MCF 10A (cell line): ENCODE data around the gene KLHL25. TPM values are rescaled to one million over a fixed set of nuclear protein-coding genes. Genes with fewer than 3 reads are reported as not detected.

Experiments
- BruUV-seq: library from RNA; stranded (reverse); fragments of 400-500 nt; replicated peaks from 2 replicates; lab custom pipeline; 2021; lab: Mats Ljungman, UMichigan
- CTCF ChIA-PET: fragments of 300-600 bp; sonication (Branson Sonifier 250); formaldehyde crosslinking; extraction: SDS; loops from one replicate; lab custom pipeline; 2021; ENCODE audit warnings: antibody characterized with exemption, inconsistent platforms; lab: Yijun Ruan, JAX
- POLR2A ChIA-PET: fragments of 300-600, 350-650 bp; sonication (Branson Sonifier 250); formaldehyde crosslinking; extraction: SDS; loops from one replicate; lab custom pipeline; 2020; ENCODE audit warnings: antibody characterized with exemption, inconsistent platforms; lab: Yijun Ruan, JAX
- DNase-seq: peaks from one replicate; pipeline ENCODE4 v3.0.0-alpha.2; 2018; ENCODE audit not compliant: unreplicated experiment
- H3K27ac Mint-ChIP-seq: one replicate; pipeline ENCODE4 v1.8.0; 2022; ENCODE audit warnings: mild to moderate bottlenecking, low read depth, mixed read lengths; ENCODE audit not compliant: unreplicated experiment
- H3K27me3 Mint-ChIP-seq: one replicate; pipeline ENCODE4 v1.8.0; 2022; ENCODE audit warnings: mixed read lengths; ENCODE audit not compliant: insufficient read depth, unreplicated experiment
- H3K36me3 Mint-ChIP-seq: one replicate; pipeline ENCODE4 v1.8.0; 2022; ENCODE audit warnings: mild to moderate bottlenecking, moderate library complexity, mixed read lengths; ENCODE audit not compliant: insufficient read depth, unreplicated experiment
- H3K4me1 Mint-ChIP-seq: one replicate; pipeline ENCODE4 v1.8.0; 2022; ENCODE audit warnings: mixed read lengths; ENCODE audit not compliant: insufficient read depth, unreplicated experiment
- H3K4me3 Mint-ChIP-seq: one replicate; pipeline ENCODE4 v1.8.0; 2022; ENCODE audit warnings: mild to moderate bottlenecking, moderate library complexity, mixed read lengths; ENCODE audit not compliant: unreplicated experiment
- H3K9me3 Mint-ChIP-seq: one replicate; pipeline ENCODE4 v1.8.0; 2022; ENCODE audit warnings: mixed read lengths; ENCODE audit not compliant: unreplicated experiment
- intact Hi-C: fragments of 100-400 bp; cut with micrococcal nuclease; formaldehyde crosslinking; loops from 2 replicates; pipeline ENCODE4 v1.14.1; 2022
- total RNA-seq: library from RNA; stranded (reverse); gene quantifications from 2 replicates; pipeline ENCODE4 v1.2.3, GENCODE V29; 2022
- TF ChIP-seq, protein P1 (sequence below): fragments of 200-600 bp; IDR thresholded peaks from one replicate; pipeline ENCODE4 v1.8.0; 2022; ENCODE audit warnings: antibody characterized with exemption, mild to moderate bottlenecking; ENCODE audit not compliant: unreplicated experiment

The KLHL25 gene
- total RNA-seq, 1 experiment from 2014 or later: 3.1 TPM

DNA sequence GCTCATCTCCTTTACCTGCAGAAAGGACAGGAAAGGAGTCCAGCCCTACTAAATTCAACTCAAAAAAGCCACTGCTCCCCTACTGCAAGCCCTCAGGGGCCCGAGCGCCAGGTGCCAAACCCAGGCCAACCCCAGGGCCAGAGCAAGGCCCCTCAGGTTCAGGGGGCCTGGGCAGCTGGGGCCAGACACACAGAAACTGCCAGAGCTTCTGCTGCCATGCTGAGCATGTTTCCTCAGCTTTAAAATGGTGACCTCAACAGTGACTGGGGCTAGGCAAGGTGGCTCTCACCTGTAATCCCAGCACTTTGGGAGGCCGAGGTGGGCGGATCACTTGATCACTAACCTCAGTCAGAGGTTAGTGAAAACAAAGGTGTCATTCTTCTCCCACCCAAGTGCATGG, 38.8 kb downstream of the KLHL25 start:
- DNase-seq: no peak

DNA sequence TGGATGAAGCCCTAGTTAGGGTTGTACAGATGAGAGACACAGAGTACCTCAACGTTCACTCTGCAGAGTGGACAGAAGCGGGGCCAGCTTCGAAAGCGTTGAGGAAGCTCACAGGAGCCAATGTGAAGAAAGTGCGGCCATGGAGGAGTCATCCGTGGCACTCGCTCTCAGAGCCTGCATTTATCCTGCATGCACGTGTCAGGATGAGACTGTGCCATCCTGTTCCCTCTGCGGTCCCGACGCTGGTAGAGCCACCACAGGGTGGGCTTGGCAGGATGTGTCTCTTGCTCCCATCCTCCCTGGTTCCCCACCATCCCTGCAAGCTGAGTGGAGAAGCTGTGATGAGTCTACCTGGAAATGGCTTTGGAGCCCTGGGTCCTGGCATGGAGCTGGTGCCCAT, 39.3 kb downstream of the KLHL25 start:
- BruUV-seq: no TSS peak
- ChIA-PET POLR2A (no interaction called here), CTCF (interaction anchor here (0.7 kb wide), 1 partner anchor 10 kb away, joined by 3 read pairs; no protein-coding TSS in a partner anchor)
- intact Hi-C loops: no loop called here
- Mint-ChIP-seq H3K9me3 (no peaks in the 10 kb centered on the region), H3K27ac (no peak overlapping the region), H3K36me3 (peaks cover 33% of the 10 kb centered on the region), H3K27me3 (no peaks in the 10 kb centered on the region), H3K4me1 (peaks cover 24% of the 10 kb centered on the region), H3K4me3 (no peak overlapping the region)
- TF ChIP-seq, protein P1, sequence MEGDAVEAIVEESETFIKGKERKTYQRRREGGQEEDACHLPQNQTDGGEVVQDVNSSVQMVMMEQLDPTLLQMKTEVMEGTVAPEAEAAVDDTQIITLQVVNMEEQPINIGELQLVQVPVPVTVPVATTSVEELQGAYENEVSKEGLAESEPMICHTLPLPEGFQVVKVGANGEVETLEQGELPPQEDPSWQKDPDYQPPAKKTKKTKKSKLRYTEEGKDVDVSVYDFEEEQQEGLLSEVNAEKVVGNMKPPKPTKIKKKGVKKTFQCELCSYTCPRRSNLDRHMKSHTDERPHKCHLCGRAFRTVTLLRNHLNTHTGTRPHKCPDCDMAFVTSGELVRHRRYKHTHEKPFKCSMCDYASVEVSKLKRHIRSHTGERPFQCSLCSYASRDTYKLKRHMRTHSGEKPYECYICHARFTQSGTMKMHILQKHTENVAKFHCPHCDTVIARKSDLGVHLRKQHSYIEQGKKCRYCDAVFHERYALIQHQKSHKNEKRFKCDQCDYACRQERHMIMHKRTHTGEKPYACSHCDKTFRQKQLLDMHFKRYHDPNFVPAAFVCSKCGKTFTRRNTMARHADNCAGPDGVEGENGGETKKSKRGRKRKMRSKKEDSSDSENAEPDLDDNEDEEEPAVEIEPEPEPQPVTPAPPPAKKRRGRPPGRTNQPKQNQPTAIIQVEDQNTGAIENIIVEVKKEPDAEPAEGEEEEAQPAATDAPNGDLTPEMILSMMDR: no peak
- DNase-seq: no peak

More for the DNA sequence above, 38.8 kb downstream of the KLHL25 start:
- BruUV-seq: no TSS peak
- intact Hi-C loops: no loop called here
- no peaks in the 10 kb centered on the region for H3K9me3 Mint-ChIP-seq
- CTCF ChIA-PET: interaction anchor here (1.0 kb wide), 1 partner anchor 88 kb away, joined by 3 read pairs; no protein-coding TSS in a partner anchor
- POLR2A ChIA-PET: no interaction called here
- no peak overlapping the region for H3K27ac Mint-ChIP-seq
- no peak overlapping the region for H3K4me3 Mint-ChIP-seq
- peaks cover 33% of the 10 kb centered on the region for H3K36me3 Mint-ChIP-seq
- peaks cover 24% of the 10 kb centered on the region for H3K4me1 Mint-ChIP-seq
- TF ChIP-seq, protein P1: no peak
- H3K27me3 Mint-ChIP-seq: no peaks in the 10 kb centered on the region

DNA sequence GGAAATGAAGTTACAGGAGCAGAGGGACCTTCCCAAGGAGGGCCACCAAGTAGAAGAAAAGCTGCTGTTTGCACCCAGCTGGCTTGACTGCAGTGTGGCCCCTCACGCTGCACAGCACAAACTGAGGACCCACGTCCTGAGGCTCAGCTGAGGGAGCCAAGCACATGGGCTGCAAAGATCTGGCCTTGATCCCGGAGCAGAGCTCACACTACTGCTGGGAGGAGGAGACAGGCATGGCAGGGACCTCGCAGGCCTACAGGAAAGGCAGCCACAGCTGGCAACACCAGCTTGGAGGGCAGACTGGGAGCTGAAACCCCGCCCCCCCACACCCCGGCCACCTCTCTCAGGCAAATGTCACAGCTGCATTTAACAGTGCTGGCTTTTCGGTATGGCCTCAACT, 39.7 kb downstream of the KLHL25 start:
- TF ChIP-seq, protein P1: no peak
- Mint-ChIP-seq H3K27ac (peak overlapping the region; percentile 23), H3K27me3 (no peaks in the 10 kb centered on the region), H3K36me3 (peaks cover 33% of the 10 kb centered on the region), H3K4me3 (no peak overlapping the region), H3K9me3 (no peaks in the 10 kb centered on the region), H3K4me1 (peaks cover 24% of the 10 kb centered on the region)
- intact Hi-C loops: no loop called here
- no TSS peak for BruUV-seq
- DNase-seq: no peak
- CTCF ChIA-PET: interaction anchor here (0.7 kb wide), 1 partner anchor 11 kb away, joined by 3 read pairs; no protein-coding TSS in a partner anchor
- POLR2A ChIA-PET: no interaction called here

DNA sequence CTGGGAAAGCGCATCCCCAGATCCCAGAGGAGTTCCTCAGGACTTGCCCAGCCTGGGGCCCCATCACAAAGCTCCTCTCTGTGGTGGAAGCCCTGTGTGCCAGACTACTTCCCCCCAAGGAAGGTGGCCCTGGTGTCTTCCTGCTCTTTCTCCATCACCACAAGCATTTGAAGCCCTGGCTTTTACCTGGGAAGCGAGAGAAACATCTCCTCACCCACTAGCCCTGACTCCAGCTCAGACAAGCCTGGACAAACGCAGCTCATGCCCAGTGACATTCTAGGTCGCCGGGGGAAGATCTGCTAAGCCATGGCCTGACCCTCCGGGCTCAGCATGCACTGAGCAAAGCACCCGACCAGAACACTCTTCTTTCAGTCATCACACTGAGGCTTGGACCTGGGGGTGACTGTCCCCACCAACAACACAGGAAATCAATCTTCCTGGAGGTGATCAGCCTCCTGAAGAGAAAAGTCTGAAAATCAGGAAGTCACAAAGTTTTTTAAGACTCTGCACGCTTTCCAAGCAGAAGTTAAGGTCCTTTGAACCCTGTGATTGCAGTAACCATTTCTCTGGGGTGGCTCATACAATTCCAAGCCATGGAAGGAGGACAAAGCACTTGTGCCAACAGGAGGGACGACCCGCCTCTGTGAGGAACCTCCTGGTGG, 40.8 kb downstream of the KLHL25 start:
- H3K36me3 Mint-ChIP-seq: peaks cover 43% of the 10 kb centered on the region
- H3K4me1 Mint-ChIP-seq: peaks cover 24% of the 10 kb centered on the region
- no peaks in the 10 kb centered on the region for H3K27me3 Mint-ChIP-seq
- BruUV-seq: no TSS peak
- POLR2A ChIA-PET: no interaction called here
- H3K4me3 Mint-ChIP-seq: no peak overlapping the region
- CTCF ChIA-PET: interaction anchor here (0.8 kb wide), 1 partner anchor 10 kb away, joined by 4 read pairs; no protein-coding TSS in a partner anchor
- TF ChIP-seq, protein P1: no peak
- H3K9me3 Mint-ChIP-seq: no peaks in the 10 kb centered on the region
- DNase-seq: no peak
- intact Hi-C loops: no loop called here
- H3K27ac Mint-ChIP-seq: no peak overlapping the region
